Fibroblast of lung (primary cell): ENCODE data around the gene PDE4B.

Experiments used
- EZH2 ChIP-seq: IDR thresholded peaks from 2 replicates; pipeline ENCODE4 v1.5.1; 2012; ENCODE audit warnings: low read length, control low read depth, mild to moderate bottlenecking; ENCODE audit errors: missing control alignments
- TF ChIP-seq, protein P1 (sequence below), 2 donors: IDR thresholded peaks in 1 of 2; conservative IDR thresholded peaks in 1 of 2; 1 replicate in 1 of 2; 2 replicates in 1 of 2; pipeline ENCODE4 v1.5.1; 2011 to 2012; ENCODE audit warnings: low read length in 2 of 2, control low read depth in 1 of 2, inconsistent platforms in 1 of 2, low read depth in 1 of 2, mild to moderate bottlenecking in 1 of 2

DNA sequence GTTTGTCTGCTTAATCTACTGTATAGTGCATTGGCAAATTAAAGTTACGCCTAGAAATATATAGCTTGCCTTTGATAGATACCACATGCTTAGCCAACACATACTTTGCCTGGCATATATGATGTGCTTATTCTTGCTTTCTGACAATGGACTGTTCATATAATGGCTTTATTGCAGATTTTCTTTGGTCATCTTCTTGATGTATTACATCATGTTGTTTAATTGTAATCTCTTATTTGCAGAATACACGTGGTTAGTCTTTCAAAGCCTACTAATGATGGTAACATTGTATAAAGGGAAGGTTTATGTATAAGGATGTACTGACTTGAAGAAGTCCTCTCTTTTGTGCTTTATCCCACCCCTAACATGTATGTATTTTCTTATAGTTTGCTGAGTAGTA is 201.5 kb downstream of the PDE4B start:
- TF ChIP-seq, protein P1, sequence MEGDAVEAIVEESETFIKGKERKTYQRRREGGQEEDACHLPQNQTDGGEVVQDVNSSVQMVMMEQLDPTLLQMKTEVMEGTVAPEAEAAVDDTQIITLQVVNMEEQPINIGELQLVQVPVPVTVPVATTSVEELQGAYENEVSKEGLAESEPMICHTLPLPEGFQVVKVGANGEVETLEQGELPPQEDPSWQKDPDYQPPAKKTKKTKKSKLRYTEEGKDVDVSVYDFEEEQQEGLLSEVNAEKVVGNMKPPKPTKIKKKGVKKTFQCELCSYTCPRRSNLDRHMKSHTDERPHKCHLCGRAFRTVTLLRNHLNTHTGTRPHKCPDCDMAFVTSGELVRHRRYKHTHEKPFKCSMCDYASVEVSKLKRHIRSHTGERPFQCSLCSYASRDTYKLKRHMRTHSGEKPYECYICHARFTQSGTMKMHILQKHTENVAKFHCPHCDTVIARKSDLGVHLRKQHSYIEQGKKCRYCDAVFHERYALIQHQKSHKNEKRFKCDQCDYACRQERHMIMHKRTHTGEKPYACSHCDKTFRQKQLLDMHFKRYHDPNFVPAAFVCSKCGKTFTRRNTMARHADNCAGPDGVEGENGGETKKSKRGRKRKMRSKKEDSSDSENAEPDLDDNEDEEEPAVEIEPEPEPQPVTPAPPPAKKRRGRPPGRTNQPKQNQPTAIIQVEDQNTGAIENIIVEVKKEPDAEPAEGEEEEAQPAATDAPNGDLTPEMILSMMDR (conservative IDR thresholded peaks at IDR 0.05 in 1 of 2, IDR thresholded peaks at IDR 0.05 in 1 of 2; ENCODE audit: low read depth in 1 of 2, low read length in 2 of 2), result no peak
- TF ChIP-seq EZH2, result no peak
